ENCODE measurements around the gene PSMD1. TPM values are rescaled to one million over a fixed set of nuclear protein-coding genes. Genes with fewer than 3 reads are reported as not detected.
"Not testable (repeated sequence)": the region's sequence is repeated elsewhere in the genome, so short reads cannot be mapped to it uniquely, and the experiment has no call there.

PSMD1 gene
- total RNA-seq, 3 donors from 2014 or later (not counting 1 experiment from before 2014, with no cell fraction given): 44.1 to 54.9 (median 49.7) TPM

- H3K27ac Mint-ChIP-seq: peak overlapping the region in 1 of 2 donors; percentile 35
- H3K4me1 ChIP-seq (ENCODE audit: control insufficient read depth, insufficient read depth, low read length): peaks cover 6% of the 10 kb centered on the region
- intact Hi-C loops (cut with micrococcal nuclease): no loop called here
Observed at GRCh38 chr2:231059756-231060155, 3.1 kb downstream of the PSMD1 start.

GRCh38 chr2:231062776-231063175 is 6.1 kb downstream of the PSMD1 start:
- Mint-ChIP-seq H3K27me3 (ENCODE audit: low read depth in 2 of 2) (no peaks in the 10 kb centered on the region), H3K27ac (no peak overlapping the region), H3K9me3 (no peaks in the 10 kb centered on the region), H3K36me3 (peaks cover 14% of the 10 kb centered on the region), H3K4me3 (no peak overlapping the region), H3K4me1 (peaks cover 26 to 28% of the 10 kb centered on the region in 2 donors)
- H3K4me3 ChIP-seq (ENCODE audit: low read length): no peak overlapping the region
- H3K36me3 ChIP-seq (ENCODE audit: control insufficient read depth, insufficient read depth, low read length): peaks cover 47% of the 10 kb centered on the region
- no peaks in the 10 kb centered on the region for H3K27me3 ChIP-seq (ENCODE audit: control insufficient read depth, insufficient read depth, low read length)
- H3K27ac ChIP-seq (ENCODE audit: low read length): no peak overlapping the region
- 85% methylated on average over 2 of the region's 3 CpGs for WGBS (ENCODE audit: insufficient coverage)
- no peak for TF ChIP-seq CTCF (IDR thresholded peaks at IDR 0.05)
- intact Hi-C loops (cut with micrococcal nuclease): no loop called here
- H3K4me1 ChIP-seq (ENCODE audit: control insufficient read depth, insufficient read depth, low read length): no peaks in the 10 kb centered on the region
- no peaks in the 10 kb centered on the region for H3K9me3 ChIP-seq (ENCODE audit: control insufficient read depth, insufficient read depth, low read length)
- ATAC-seq (no peak), DNase-seq (no peak)

More at GRCh38 chr2:231059756-231060155, 3.1 kb downstream of the PSMD1 start:
- no peak for DNase-seq
- no CpG with 5 or more reads among the region's 2 CpGs for WGBS (ENCODE audit: insufficient coverage)
- no peak overlapping the region for H3K4me3 ChIP-seq (ENCODE audit: low read length)
- no peaks in the 10 kb centered on the region for H3K27me3 ChIP-seq (ENCODE audit: control insufficient read depth, insufficient read depth, low read length)
- Mint-ChIP-seq H3K27me3 (ENCODE audit: low read depth in 2 of 2) (no peaks in the 10 kb centered on the region), H3K36me3 (peaks cover 11% of the 10 kb centered on the region), H3K9me3 (no peaks in the 10 kb centered on the region), H3K4me3 (peak overlapping the region; percentile 95), H3K4me1 (peaks cover 35 to 37% of the 10 kb centered on the region in 2 donors)
- no peak for ATAC-seq
- H3K27ac ChIP-seq (ENCODE audit: low read length): no peak overlapping the region
- TF ChIP-seq CTCF (IDR thresholded peaks at IDR 0.05): no peak
- H3K9me3 ChIP-seq (ENCODE audit: control insufficient read depth, insufficient read depth, low read length): no peaks in the 10 kb centered on the region
- H3K36me3 ChIP-seq (ENCODE audit: control insufficient read depth, insufficient read depth, low read length): peaks cover 23% of the 10 kb centered on the region

- Mint-ChIP-seq H3K27ac (no peak overlapping the region), H3K36me3 (peaks cover 20% of the 10 kb centered on the region), H3K9me3 (no peaks in the 10 kb centered on the region), H3K4me1 (peaks cover 20 to 22% of the 10 kb centered on the region in 2 donors), H3K4me3 (no peak overlapping the region), H3K27me3 (ENCODE audit: low read depth in 2 of 2) (no peaks in the 10 kb centered on the region)
- TF ChIP-seq CTCF (IDR thresholded peaks at IDR 0.05): no peak
- no peak for DNase-seq
- ATAC-seq: no peak
- no peaks in the 10 kb centered on the region for H3K27me3 ChIP-seq (ENCODE audit: control insufficient read depth, insufficient read depth, low read length)
- no peaks in the 10 kb centered on the region for H3K9me3 ChIP-seq (ENCODE audit: control insufficient read depth, insufficient read depth, low read length)
- peaks cover 52% of the 10 kb centered on the region for H3K36me3 ChIP-seq (ENCODE audit: control insufficient read depth, insufficient read depth, low read length)
- WGBS (ENCODE audit: insufficient coverage): no CpG with 5 or more reads among the region's 1 CpG
- H3K4me3 ChIP-seq (ENCODE audit: low read length): no peak overlapping the region
- H3K4me1 ChIP-seq (ENCODE audit: control insufficient read depth, insufficient read depth, low read length): no peaks in the 10 kb centered on the region
- H3K27ac ChIP-seq (ENCODE audit: low read length): no peak overlapping the region
- intact Hi-C loops (cut with micrococcal nuclease): no loop called here
Observed at GRCh38 chr2:231063347-231063746, 6.7 kb downstream of the PSMD1 start.

GRCh38 chr2:231065966-231066365 is 9.3 kb downstream of the PSMD1 start:
- H3K4me3 Mint-ChIP-seq: no peak overlapping the region
- Histone ChIP-seq H3K27me3 (ENCODE audit: control insufficient read depth, insufficient read depth, low read length) (no peaks in the 10 kb centered on the region), H3K4me1 (ENCODE audit: control insufficient read depth, insufficient read depth, low read length) (no peaks in the 10 kb centered on the region), H3K9me3 (ENCODE audit: control insufficient read depth, insufficient read depth, low read length) (no peaks in the 10 kb centered on the region), H3K4me3 (ENCODE audit: low read length) (no peak overlapping the region), H3K36me3 (ENCODE audit: control insufficient read depth, insufficient read depth, low read length) (peaks cover 70% of the 10 kb centered on the region), H3K27ac (ENCODE audit: low read length) (no peak overlapping the region)
- H3K9me3 Mint-ChIP-seq: no peaks in the 10 kb centered on the region
- WGBS (ENCODE audit: insufficient coverage): 85% methylated on average over 1 of the region's 1 CpG
- no peak for ATAC-seq
- H3K36me3 Mint-ChIP-seq: peaks cover 25% of the 10 kb centered on the region
- H3K27me3 Mint-ChIP-seq (ENCODE audit: low read depth in 2 of 2): no peaks in the 10 kb centered on the region
- TF ChIP-seq CTCF (IDR thresholded peaks at IDR 0.05): no peak
- no peaks in the 10 kb centered on the region for H3K4me1 Mint-ChIP-seq
- intact Hi-C loops (cut with micrococcal nuclease): no loop called here
- H3K27ac Mint-ChIP-seq: no peak overlapping the region
- no peak for DNase-seq

- H3K27me3 Mint-ChIP-seq (ENCODE audit: low read depth in 2 of 2); ATAC-seq; H3K4me1 Mint-ChIP-seq; DNase-seq; H3K27ac ChIP-seq (ENCODE audit: low read length); H3K9me3 Mint-ChIP-seq; H3K4me3 ChIP-seq (ENCODE audit: low read length); H3K9me3 ChIP-seq (ENCODE audit: control insufficient read depth, insufficient read depth, low read length); H3K27me3 ChIP-seq (ENCODE audit: control insufficient read depth, insufficient read depth, low read length); intact Hi-C loops (cut with micrococcal nuclease); H3K4me1 ChIP-seq (ENCODE audit: control insufficient read depth, insufficient read depth, low read length); H3K4me3 Mint-ChIP-seq; H3K27ac Mint-ChIP-seq: not testable (repeated sequence)
- WGBS (ENCODE audit: insufficient coverage): 92% methylated on average over 8 of the region's 8 CpGs
- peaks cover 25% of the 10 kb centered on the region for H3K36me3 Mint-ChIP-seq
- H3K36me3 ChIP-seq (ENCODE audit: control insufficient read depth, insufficient read depth, low read length): peaks cover 78% of the 10 kb centered on the region
Observed at GRCh38 chr2:231067531-231067930, 10.9 kb downstream of the PSMD1 start.

All from natural killer cell (primary cell).